Measurements from ENCODE around the gene PRKN. TPM values are rescaled to one million over a fixed set of nuclear protein-coding genes. Genes with fewer than 3 reads are reported as not detected.

Gene PRKN
- total and polyA plus RNA-seq, 9 of the 15 experiments (the other 6 are each of a cell fraction or from before 2014, with no cell fraction given), result 0.03 to 0.96 (median 0.15) TPM; not detected in 2

DNA sequence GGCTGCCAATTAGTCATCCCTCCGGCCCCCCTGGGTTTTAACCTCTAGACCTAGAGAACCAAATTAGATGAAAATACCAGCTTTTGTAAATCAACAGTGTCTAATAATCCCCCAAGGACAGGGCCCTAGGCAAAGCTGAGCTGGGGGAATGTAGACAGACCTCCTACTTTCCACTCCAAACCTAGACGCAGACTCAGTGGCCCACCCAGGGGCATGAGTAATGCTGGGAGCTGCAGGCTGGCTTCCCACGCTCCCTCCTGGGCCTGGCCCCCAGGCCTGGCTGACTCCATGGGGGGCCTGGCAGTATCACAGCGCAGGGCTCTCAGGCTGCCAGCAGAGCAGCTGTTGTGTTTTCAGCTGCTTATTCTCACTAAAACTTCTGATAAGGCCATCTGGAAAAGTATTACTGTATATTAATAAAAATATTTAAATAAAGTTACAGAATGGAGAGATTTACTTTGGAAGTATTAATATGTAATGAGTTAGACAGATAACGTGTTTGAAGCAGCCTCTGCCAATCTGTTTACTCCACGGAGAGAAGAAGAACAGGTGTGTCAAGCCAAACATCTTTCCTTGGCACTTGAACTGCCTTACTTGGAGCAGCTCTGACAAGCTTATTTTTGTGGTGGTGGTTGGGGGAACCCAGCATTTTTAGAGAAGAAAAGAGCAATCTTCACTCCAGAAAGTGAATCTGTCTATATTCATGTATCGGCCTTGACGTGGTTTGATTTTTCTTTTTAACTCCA, 1309.7 kb downstream of the PRKN start:
- H3K27ac ChIP-seq (ENCODE audit: extremely low read depth, low read depth, low read length), result no peak overlapping the region
- H3K27me3 ChIP-seq (ENCODE audit: control insufficient read depth in 2 of 2, insufficient read depth in 2 of 2, low read length in 2 of 2), result peaks cover 37 to 61% of the 10 kb centered on the region in 2 experiments; a peak in 4 of 5 replicates
- TF ChIP-seq OTX1 (CRISPR knock-in tag; IDR thresholded peaks at IDR 0.05) (no peak), NCOR1 (IDR thresholded peaks at IDR 0.05) (no peak), TEAD4 (IDR thresholded peaks at IDR 0.05; ENCODE audit: low read length) (no peak), TEAD4 (CRISPR knock-in tag; IDR thresholded peaks at IDR 0.05; ENCODE audit: borderline replicate concordance) (no peak), KLF10 (CRISPR knock-in tag; IDR thresholded peaks at IDR 0.05) (no peak), SMARCA5 (IDR thresholded peaks at IDR 0.05) (no peak), ZNF79 (CRISPR knock-in tag; IDR thresholded peaks at IDR 0.05; ENCODE audit: low read depth) (no peak), SMARCB1 (IDR thresholded peaks at IDR 0.05; ENCODE audit: insufficient read length, low read depth) (no peak), ZKSCAN1 (IDR thresholded peaks at IDR 0.05; ENCODE audit: low read depth, low read length) (no peak), MTF1 (CRISPR knock-in tag; IDR thresholded peaks at IDR 0.05; ENCODE audit: borderline replicate concordance) (no peak), RB1 (IDR thresholded peaks at IDR 0.05; ENCODE audit: low read depth) (no peak), BHLHE40 (IDR thresholded peaks at IDR 0.05; ENCODE audit: low read length) (no peak)
- TF ChIP-seq, protein P1, sequence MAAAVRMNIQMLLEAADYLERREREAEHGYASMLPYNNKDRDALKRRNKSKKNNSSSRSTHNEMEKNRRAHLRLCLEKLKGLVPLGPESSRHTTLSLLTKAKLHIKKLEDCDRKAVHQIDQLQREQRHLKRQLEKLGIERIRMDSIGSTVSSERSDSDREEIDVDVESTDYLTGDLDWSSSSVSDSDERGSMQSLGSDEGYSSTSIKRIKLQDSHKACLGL (CRISPR knock-in tag; IDR thresholded peaks at IDR 0.05; ENCODE audit: borderline replicate concordance, poor library complexity, severe bottlenecking), result no peak
- TF ChIP-seq, protein P2, sequence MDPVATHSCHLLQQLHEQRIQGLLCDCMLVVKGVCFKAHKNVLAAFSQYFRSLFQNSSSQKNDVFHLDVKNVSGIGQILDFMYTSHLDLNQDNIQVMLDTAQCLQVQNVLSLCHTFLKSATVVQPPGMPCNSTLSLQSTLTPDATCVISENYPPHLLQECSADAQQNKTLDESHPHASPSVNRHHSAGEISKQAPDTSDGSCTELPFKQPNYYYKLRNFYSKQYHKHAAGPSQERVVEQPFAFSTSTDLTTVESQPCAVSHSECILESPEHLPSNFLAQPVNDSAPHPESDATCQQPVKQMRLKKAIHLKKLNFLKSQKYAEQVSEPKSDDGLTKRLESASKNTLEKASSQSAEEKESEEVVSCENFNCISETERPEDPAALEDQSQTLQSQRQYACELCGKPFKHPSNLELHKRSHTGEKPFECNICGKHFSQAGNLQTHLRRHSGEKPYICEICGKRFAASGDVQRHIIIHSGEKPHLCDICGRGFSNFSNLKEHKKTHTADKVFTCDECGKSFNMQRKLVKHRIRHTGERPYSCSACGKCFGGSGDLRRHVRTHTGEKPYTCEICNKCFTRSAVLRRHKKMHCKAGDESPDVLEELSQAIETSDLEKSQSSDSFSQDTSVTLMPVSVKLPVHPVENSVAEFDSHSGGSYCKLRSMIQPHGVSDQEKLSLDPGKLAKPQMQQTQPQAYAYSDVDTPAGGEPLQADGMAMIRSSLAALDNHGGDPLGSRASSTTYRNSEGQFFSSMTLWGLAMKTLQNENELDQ (CRISPR knock-in tag; IDR thresholded peaks at IDR 0.05; ENCODE audit: borderline replicate concordance), result no peak
- TF ChIP-seq, protein P3, sequence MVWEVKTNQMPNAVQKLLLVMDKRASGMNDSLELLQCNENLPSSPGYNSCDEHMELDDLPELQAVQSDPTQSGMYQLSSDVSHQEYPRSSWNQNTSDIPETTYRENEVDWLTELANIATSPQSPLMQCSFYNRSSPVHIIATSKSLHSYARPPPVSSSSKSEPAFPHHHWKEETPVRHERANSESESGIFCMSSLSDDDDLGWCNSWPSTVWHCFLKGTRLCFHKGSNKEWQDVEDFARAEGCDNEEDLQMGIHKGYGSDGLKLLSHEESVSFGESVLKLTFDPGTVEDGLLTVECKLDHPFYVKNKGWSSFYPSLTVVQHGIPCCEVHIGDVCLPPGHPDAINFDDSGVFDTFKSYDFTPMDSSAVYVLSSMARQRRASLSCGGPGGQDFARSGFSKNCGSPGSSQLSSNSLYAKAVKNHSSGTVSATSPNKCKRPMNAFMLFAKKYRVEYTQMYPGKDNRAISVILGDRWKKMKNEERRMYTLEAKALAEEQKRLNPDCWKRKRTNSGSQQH (CRISPR knock-in tag; IDR thresholded peaks at IDR 0.05), result no peak
- no peak overlapping the region for H2AFZ ChIP-seq (ENCODE audit: low read depth, low read length)
- BruUV-seq (replicated peaks), result no TSS peak
- ChIA-PET POLR2A (interaction anchor here (0.6 to 1.4 kb wide), 8 partner anchors 8 to 78 kb away, joined by 3 to 5 read pairs (median 4); no protein-coding TSS in a partner anchor), CTCF (ENCODE audit: low intra/inter-chr PET ratio) (interaction anchor here (0.6 kb wide), 1 partner anchor 202 kb away, joined by 5 read pairs; no protein-coding TSS in a partner anchor)
- in situ Hi-C loops (cut with MboI) (no loop called here), intact Hi-C loops (cut with micrococcal nuclease) (loop anchor here (1.0 kb wide), 2 partner anchors 80 to 277 kb away; no protein-coding TSS in a partner anchor)
- ATAC-seq (no peak), DNase-seq (ENCODE audit: extremely low read depth in 1 of 4, low spot score in 3 of 4) (no peak), FAIRE-seq (no peak)
- no peak overlapping the region for H3K9ac ChIP-seq (ENCODE audit: insufficient read depth in 1 of 2, low read depth in 2 of 2, low read length in 2 of 2)
- H3K9me3 ChIP-seq (replicated peaks; ENCODE audit: control insufficient read depth, insufficient read depth, low read depth, low read length), result no peaks in the 10 kb centered on the region
- H4K20me1 ChIP-seq (replicated peaks; ENCODE audit: control insufficient read depth, insufficient read depth, low read length), result no peaks in the 10 kb centered on the region
- no peaks in the 10 kb centered on the region for H3K36me3 ChIP-seq (ENCODE audit: control insufficient read depth, insufficient read depth, low read length)
- 2% methylated on average over 8 of the region's 8 CpGs for WGBS (ENCODE audit: insufficient coverage, low coverage, missing lambda C conversion rate)
- H3K4me1 ChIP-seq (replicated peaks in 1 of 2; ENCODE audit: control insufficient read depth in 2 of 2, insufficient read depth in 2 of 2, low read length in 2 of 2), result peaks cover 6 to 8% of the 10 kb centered on the region in 2 experiments; a peak in 4 of 5 replicates
- no peaks in the 10 kb centered on the region for H3K9me1 ChIP-seq (ENCODE audit: control insufficient read depth, insufficient read depth, low read length)
- H3K4me2 ChIP-seq (ENCODE audit: insufficient read depth, low read length), result no peak overlapping the region
- H3K79me2 ChIP-seq (ENCODE audit: control insufficient read depth, insufficient read depth, low read length), result no peaks in the 10 kb centered on the region
- H3K4me3 ChIP-seq, result no peak overlapping the region
